Measurements from ENCODE around the gene HDGFL3. TPM values are rescaled to one million over a fixed set of nuclear protein-coding genes. Genes with fewer than 3 reads are reported as not detected.
"Not testable (repeated sequence)": the region's sequence is repeated elsewhere in the genome, so short reads cannot be mapped to it uniquely, and the experiment has no call there.

Gene HDGFL3
- total RNA-seq, 2 experiments from 2014 or later: 21.9 to 25.0 TPM

GRCh38 chr15:83185561-83185960 is 22.1 kb downstream of the HDGFL3 start:
- Mint-ChIP-seq H3K27me3 (peaks cover 13% of the 10 kb centered on the region), H3K4me1 (no peaks in the 10 kb centered on the region), H3K4me3 (no peak overlapping the region), H3K27ac (no peak overlapping the region), H3K36me3 (ENCODE audit: low read depth) (peaks cover 1% of the 10 kb centered on the region), H3K9me3 (no peaks in the 10 kb centered on the region)
- no peak for DNase-seq
- CTCF ChIA-PET: interaction anchor here (1.1 kb wide), 1 partner anchor 175 kb away, joined by 4 read pairs; no protein-coding TSS in a partner anchor
- POLR2A ChIA-PET: no interaction called here

DNA sequence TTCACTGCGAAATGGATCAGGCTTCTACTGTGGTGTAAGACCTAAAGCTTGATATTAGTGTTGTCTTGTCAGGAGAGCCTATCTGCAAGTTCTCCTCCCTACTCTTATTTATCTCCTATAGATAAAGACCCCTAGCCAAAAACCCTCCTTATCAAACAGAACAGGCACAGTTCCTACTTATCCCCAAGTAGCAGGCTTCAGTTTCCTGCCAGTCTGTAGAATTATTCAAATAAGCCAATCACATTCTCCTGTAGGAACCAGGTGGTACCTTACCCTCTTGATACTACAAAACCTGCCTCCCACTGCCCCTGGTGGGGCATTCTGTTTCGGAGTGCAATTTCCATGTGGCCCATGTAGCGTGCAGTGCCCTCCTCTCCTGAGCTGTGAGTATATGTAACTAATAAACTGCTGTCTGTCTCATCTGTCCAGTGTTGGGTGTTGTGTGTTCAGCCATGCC is 28.7 kb downstream of the HDGFL3 start:
- Mint-ChIP-seq H3K36me3 (ENCODE audit: low read depth) (peaks cover 2% of the 10 kb centered on the region), H3K27ac (no peak overlapping the region), H3K4me3 (no peak overlapping the region), H3K9me3 (no peaks in the 10 kb centered on the region), H3K4me1 (no peaks in the 10 kb centered on the region), H3K27me3 (peaks cover 26% of the 10 kb centered on the region)
- ChIA-PET POLR2A (no interaction called here), CTCF (no interaction called here)
- no peak for DNase-seq

DNA sequence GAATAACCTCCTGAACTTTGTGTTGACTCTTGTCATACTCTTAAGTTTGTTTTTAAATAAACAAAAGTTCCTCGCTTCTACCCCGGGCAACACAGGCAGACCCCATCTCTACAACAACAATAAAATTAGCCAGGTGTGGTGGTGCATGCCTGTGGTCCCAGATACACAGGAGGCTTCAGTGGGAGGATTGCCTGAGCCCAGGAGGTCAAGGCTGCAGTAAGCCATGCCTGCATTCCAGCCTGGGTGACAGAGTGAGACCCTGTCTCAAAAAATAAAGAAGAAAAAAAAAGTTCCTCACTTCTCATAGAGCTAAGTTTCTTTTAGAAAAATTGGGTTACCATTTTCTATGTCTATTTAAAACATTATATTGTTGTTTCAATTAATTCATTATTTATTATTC is 29.2 kb downstream of the HDGFL3 start:
- H3K27me3 Mint-ChIP-seq: peaks cover 29% of the 10 kb centered on the region
- POLR2A ChIA-PET: no interaction called here
- no peaks in the 10 kb centered on the region for H3K4me1 Mint-ChIP-seq
- no peak overlapping the region for H3K27ac Mint-ChIP-seq
- DNase-seq: no peak
- H3K36me3 Mint-ChIP-seq (ENCODE audit: low read depth): peaks cover 2% of the 10 kb centered on the region
- H3K4me3 Mint-ChIP-seq: no peak overlapping the region
- H3K9me3 Mint-ChIP-seq: no peaks in the 10 kb centered on the region
- CTCF ChIA-PET: no interaction called here

DNA sequence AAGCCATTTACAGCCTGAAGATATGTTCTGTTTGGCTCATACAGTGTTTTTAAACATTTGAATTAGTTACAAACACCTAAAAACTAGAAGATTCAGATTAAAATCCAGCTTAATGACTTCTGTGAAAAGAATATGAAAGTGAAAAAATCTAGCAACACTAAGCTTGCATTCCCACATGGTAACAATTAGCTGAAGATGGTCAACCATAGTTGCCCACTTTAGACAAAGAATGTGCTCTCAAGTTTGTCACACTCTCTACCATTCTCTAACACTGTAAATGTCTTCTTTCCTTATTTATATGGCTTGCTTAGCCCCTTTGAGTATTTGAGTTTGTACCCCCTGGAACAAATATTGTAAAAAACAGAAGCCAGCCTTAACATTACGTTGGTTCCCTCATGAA is 32.7 kb downstream of the HDGFL3 start:
- H3K27me3 Mint-ChIP-seq: peaks cover 39% of the 10 kb centered on the region
- no peaks in the 10 kb centered on the region for H3K9me3 Mint-ChIP-seq
- H3K27ac Mint-ChIP-seq: no peak overlapping the region
- H3K4me1 Mint-ChIP-seq: no peaks in the 10 kb centered on the region
- DNase-seq: no peak
- H3K4me3 Mint-ChIP-seq: no peak overlapping the region
- CTCF ChIA-PET: interaction anchor here (0.6 kb wide), 1 partner anchor 9 kb away, joined by 3 read pairs; no protein-coding TSS in a partner anchor
- peaks cover 2% of the 10 kb centered on the region for H3K36me3 Mint-ChIP-seq (ENCODE audit: low read depth)
- POLR2A ChIA-PET: no interaction called here

DNA sequence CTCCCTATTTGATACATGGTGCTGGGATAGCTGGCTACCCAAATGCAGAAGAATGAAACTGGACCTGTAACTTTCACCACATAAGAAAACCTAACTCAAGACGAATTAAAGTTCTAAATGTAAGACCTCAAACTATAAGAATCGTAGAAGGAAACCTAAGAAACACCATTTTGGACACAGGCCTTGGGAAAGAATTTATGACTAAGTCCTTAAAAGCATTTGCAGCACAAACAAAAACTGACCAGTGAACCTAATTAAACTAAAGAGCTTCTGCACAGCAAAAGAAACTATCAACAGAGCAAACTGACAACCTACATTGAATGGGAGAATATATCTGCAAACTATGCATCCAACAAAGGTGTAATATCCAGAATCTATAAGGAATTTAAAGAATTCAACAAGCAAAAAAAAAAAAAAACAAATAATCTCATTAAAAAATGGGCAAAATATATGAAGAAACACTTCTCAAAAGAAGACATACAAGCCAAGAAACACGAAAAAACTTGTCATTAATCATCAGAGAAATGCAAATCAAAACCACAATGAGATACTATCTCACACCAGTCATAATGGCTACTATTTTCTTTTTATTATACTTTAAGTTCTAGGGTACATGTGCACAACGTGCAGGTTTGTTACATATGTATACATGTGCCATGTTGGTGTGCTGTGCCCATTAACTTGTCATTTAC is 37.0 kb downstream of the HDGFL3 start:
- Mint-ChIP-seq H3K4me1 (peaks cover 15% of the 10 kb centered on the region), H3K9me3 (peaks cover 18% of the 10 kb centered on the region), H3K4me3 (no peak overlapping the region), H3K27ac (no peak overlapping the region), H3K27me3 (peaks cover 41% of the 10 kb centered on the region), H3K36me3 (ENCODE audit: low read depth) (peaks cover 21% of the 10 kb centered on the region)
- no peak for DNase-seq
- ChIA-PET POLR2A (no interaction called here), CTCF (interaction anchor here (0.7 kb wide), 1 partner anchor 417 kb away, joined by 4 read pairs; no protein-coding TSS in a partner anchor)

GRCh38 chr15:83169576-83169975 is 38.0 kb downstream of the HDGFL3 start:
- peaks cover 25% of the 10 kb centered on the region for H3K36me3 Mint-ChIP-seq (ENCODE audit: low read depth)
- peaks cover 38% of the 10 kb centered on the region for H3K27me3 Mint-ChIP-seq
- POLR2A ChIA-PET, DNase-seq, CTCF ChIA-PET, H3K4me3 Mint-ChIP-seq, H3K27ac Mint-ChIP-seq: not testable (repeated sequence)
- peaks cover 25% of the 10 kb centered on the region for H3K4me1 Mint-ChIP-seq
- H3K9me3 Mint-ChIP-seq: peaks cover 18% of the 10 kb centered on the region

DNA sequence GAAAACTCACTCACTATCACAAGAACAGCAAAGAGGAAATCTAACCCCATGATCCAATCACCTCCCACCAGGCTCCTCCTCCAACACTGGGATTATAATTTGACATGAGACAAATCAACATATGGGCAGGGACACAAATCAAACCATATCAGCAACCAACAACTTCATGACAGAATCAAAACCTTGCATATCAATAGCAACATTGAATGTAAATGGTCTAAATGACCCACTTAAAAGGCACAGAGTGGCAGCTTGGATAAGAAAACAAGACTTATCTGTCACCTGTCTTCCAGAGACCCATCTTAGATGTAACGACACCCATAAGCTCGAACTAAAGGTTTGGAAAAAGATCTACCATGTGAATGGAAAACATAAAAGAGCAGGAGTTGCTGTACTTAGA is 40.8 kb downstream of the HDGFL3 start:
- no peak overlapping the region for H3K4me3 Mint-ChIP-seq
- DNase-seq: no peak
- ChIA-PET POLR2A (no interaction called here), CTCF (no interaction called here)
- H3K36me3 Mint-ChIP-seq (ENCODE audit: low read depth): peaks cover 35% of the 10 kb centered on the region
- peaks cover 21% of the 10 kb centered on the region for H3K9me3 Mint-ChIP-seq
- peaks cover 47% of the 10 kb centered on the region for H3K4me1 Mint-ChIP-seq
- H3K27me3 Mint-ChIP-seq: peaks cover 34% of the 10 kb centered on the region
- no peak overlapping the region for H3K27ac Mint-ChIP-seq

DNA sequence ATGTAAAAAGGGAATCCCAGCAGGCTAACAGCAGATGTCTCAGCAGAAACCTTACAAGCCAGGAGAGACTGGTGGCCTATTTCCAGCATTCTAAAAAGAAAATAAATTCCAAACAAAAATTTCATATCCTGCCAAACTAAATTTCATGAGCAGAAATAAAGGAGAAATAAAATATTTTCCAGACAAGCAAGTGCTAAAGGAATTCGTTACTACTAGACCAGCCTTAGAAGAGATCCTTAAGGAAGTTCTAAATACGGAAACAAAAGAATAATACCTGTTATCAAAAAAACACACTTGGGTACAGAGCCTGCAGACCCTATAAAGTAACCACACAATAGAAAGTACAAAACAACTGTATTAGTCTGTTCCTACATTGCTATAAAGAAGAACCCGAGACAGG is 41.4 kb downstream of the HDGFL3 start:
- CTCF ChIA-PET: interaction anchor here (0.6 kb wide), 1 partner anchor 8 kb away, joined by 3 read pairs; no protein-coding TSS in a partner anchor
- POLR2A ChIA-PET: no interaction called here
- peaks cover 34% of the 10 kb centered on the region for H3K27me3 Mint-ChIP-seq

DNA sequence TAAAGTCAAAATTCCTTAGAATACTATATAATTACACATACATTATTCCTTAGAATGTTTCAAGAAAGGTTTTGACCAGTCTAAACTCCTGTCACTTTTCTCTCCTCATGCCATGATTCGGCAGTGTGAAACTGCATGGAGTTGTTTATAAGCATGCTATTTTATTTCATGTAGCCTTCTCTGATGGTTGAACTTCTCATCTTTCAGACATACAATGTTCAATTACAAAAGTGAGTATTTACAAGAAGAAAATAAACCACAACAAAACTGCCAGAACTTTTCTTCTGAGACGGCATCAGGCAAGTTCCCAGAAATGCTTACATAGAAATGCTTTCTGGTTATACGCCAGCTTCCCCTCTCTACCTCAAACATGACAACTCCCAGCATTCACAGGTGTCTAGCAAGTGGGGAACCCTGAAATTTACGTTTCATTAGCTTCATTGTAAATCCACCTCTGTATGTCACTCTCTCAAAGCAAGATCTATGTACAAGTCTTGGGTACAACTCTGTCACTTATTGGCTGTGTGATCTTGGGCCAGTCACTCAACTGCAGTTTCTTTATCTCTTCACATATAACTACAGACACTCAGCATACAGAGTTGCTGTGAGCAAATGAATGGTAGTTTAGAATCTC is 42.7 kb downstream of the HDGFL3 start:
- Mint-ChIP-seq H3K9me3 (peaks cover 21% of the 10 kb centered on the region), H3K4me1 (peaks cover 47% of the 10 kb centered on the region), H3K27ac (peak overlapping the region; percentile 88), H3K27me3 (peaks cover 27% of the 10 kb centered on the region), H3K36me3 (ENCODE audit: low read depth) (peaks cover 35% of the 10 kb centered on the region), H3K4me3 (peak overlapping the region; percentile 42)
- ChIA-PET CTCF (interaction anchor here (0.5 to 0.6 kb wide), 3 partner anchors 83 to 625 kb away, joined by 3 to 4 read pairs (median 3); partner anchors contain the start of gene RPS17), POLR2A (no interaction called here)
- DNase-seq: peak; percentile 54

More for the DNA sequence above, 41.4 kb downstream of the HDGFL3 start:
- peaks cover 35% of the 10 kb centered on the region for H3K36me3 Mint-ChIP-seq (ENCODE audit: low read depth)
- no peak overlapping the region for H3K27ac Mint-ChIP-seq
- H3K4me3 Mint-ChIP-seq: no peak overlapping the region
- no peak for DNase-seq
- peaks cover 21% of the 10 kb centered on the region for H3K9me3 Mint-ChIP-seq
- H3K4me1 Mint-ChIP-seq: peaks cover 47% of the 10 kb centered on the region

GRCh38 chr15:83164111-83164770 is 43.4 kb downstream of the HDGFL3 start:
- no peak for DNase-seq
- Mint-ChIP-seq H3K27ac (peak overlapping the region; percentile 88), H3K27me3 (peaks cover 31% of the 10 kb centered on the region), H3K4me1 (peaks cover 47% of the 10 kb centered on the region), H3K4me3 (peak overlapping the region; percentile 42), H3K9me3 (peaks cover 21% of the 10 kb centered on the region), H3K36me3 (ENCODE audit: low read depth) (peaks cover 40% of the 10 kb centered on the region)
- CTCF ChIA-PET: interaction anchor here (0.5 to 0.6 kb wide), 2 partner anchors 233 to 624 kb away, joined by 3 to 4 read pairs; partner anchors contain the start of gene RPS17
- POLR2A ChIA-PET: interaction anchor here (0.6 kb wide), 1 partner anchor 315 kb away, joined by 3 read pairs; no protein-coding TSS in a partner anchor

DNA sequence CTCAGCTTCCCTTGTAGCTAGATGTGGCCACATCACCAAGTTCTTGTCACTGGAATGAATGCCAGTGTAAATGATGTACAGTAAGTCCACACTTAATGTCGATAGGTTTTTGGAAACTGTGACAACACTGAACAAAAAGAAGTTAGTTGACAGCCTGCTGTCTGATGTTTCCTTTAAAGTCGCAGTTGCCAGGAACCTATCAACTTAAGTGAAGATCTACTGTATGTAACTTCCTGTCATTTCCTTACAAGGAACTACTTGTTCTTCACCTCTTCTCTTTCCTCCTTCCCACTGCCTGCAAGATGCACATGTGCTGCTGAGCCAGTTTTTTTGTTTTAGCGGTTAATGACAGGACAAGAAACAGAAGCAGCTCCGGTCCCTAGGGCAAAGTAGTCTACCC is 44.6 kb downstream of the HDGFL3 start:
- DNase-seq: peak; percentile 22
- CTCF ChIA-PET: no interaction called here

GRCh38 chr15:83160741-83161140 is 46.9 kb downstream of the HDGFL3 start:
- Mint-ChIP-seq H3K27me3 (peaks cover 13% of the 10 kb centered on the region), H3K9me3 (peaks cover 3% of the 10 kb centered on the region), H3K27ac (no peak overlapping the region), H3K4me1 (peaks cover 38% of the 10 kb centered on the region), H3K36me3 (ENCODE audit: low read depth) (peaks cover 30% of the 10 kb centered on the region), H3K4me3 (no peak overlapping the region)
- CTCF ChIA-PET: interaction anchor here (0.7 to 1.7 kb wide), 2 partner anchors 16 to 88 kb away, joined by 3 to 4 read pairs; no protein-coding TSS in a partner anchor
- DNase-seq: no peak
- POLR2A ChIA-PET: no interaction called here

More for the DNA sequence above, 44.6 kb downstream of the HDGFL3 start:
- H3K27me3 Mint-ChIP-seq: peaks cover 23% of the 10 kb centered on the region
- peaks cover 33% of the 10 kb centered on the region for H3K36me3 Mint-ChIP-seq (ENCODE audit: low read depth)
- POLR2A ChIA-PET: no interaction called here
- H3K27ac Mint-ChIP-seq: peak overlapping the region; percentile 89
- peak overlapping the region; percentile 9 for H3K4me3 Mint-ChIP-seq
- H3K9me3 Mint-ChIP-seq: peaks cover 13% of the 10 kb centered on the region
- H3K4me1 Mint-ChIP-seq: peaks cover 44% of the 10 kb centered on the region

DNA sequence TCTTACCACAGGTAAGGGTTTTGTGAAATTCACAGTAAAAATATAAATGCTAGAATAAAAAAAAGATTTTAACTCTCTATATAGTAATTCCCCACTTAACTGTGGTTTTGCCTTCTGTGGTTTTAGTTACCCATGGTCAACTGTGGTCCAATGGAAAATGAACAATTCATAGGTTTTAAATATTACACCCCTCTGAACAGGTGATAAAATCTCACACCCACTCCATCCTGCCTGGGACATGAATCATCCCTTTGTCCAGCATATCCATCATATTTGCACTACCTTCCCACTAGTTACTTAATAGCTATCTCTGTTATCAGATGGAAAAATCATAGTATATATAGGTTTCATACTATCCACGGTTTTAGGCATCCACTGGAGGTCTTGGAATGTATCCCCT is 49.2 kb downstream of the HDGFL3 start:
- CTCF ChIA-PET: no interaction called here
- Mint-ChIP-seq H3K9me3 (peaks cover 3% of the 10 kb centered on the region), H3K36me3 (ENCODE audit: low read depth) (peaks cover 25% of the 10 kb centered on the region), H3K4me3 (no peak overlapping the region), H3K4me1 (peaks cover 21% of the 10 kb centered on the region), H3K27me3 (peaks cover 13% of the 10 kb centered on the region), H3K27ac (no peak overlapping the region)
- POLR2A ChIA-PET: no interaction called here
- DNase-seq: no peak

Data from activated CD4-positive, alpha-beta T cell treated with anti-CD3 and anti-CD28 coated beads, Interleukin-2, amount 10 ng/mL, durations not matched to agents 7 days and 5 days (primary cell).